ENCODE results near the gene AZI2. TPM values are rescaled to one million over a fixed set of nuclear protein-coding genes. Genes with fewer than 3 reads are reported as not detected.

Gene AZI2
- total RNA-seq, 4 donors from 2014 or later = 48.3 to 87.7 (median 59.1) TPM

- Histone ChIP-seq H3K27ac (peak overlapping the region; percentile 97 to 98 (median 98)), H3K27me3 (no peaks in the 10 kb centered on the region), H3K36me3 (peaks cover 0 to 14% of the 10 kb centered on the region in 2 donors), H3K4me3 (peak overlapping the region; percentile 75 to 80), H3K9me3 (peaks cover 0 to 17% (median 0%) of the 10 kb centered on the region in 3 donors), H3K4me1 (peaks cover 7 to 57% (median 17%) of the 10 kb centered on the region in 3 donors)
- 0 to 1% methylated on average over 11 to 14 of the region's 16 CpGs for WGBS, 2 donors (ENCODE audit: low coverage in 1 of 2)
- ATAC-seq = peak; percentile 88
- no peak for TF ChIP-seq CTCF (IDR thresholded peaks at IDR 0.05)
- TF ChIP-seq POLR2A (IDR thresholded peaks at IDR 0.05) = peak in 1 of 2 donors; percentile 36
- peak; percentile 77 for TF ChIP-seq POLR2AphosphoS5 (IDR thresholded peaks at IDR 0.05)
- TF ChIP-seq EP300 (IDR thresholded peaks at IDR 0.05) = no peak
These were observed 377 bp downstream of the AZI2 start for GRCh38 chr3:28348265-28348628.

- peak overlapping the region; percentile 97 to 98 (median 98) for H3K27ac ChIP-seq
- 24 to 27% methylated on average over 13 to 16 of the region's 16 CpGs for WGBS, 2 donors (ENCODE audit: low coverage in 1 of 2)
- TF ChIP-seq POLR2AphosphoS5 (IDR thresholded peaks at IDR 0.05) (peak; percentile 85), POLR2A (IDR thresholded peaks at IDR 0.05) (no peak)
- peaks cover 0 to 11% (median 0%) of the 10 kb centered on the region in 3 donors for H3K9me3 ChIP-seq
- H3K36me3 ChIP-seq = peaks cover 0 to 8% of the 10 kb centered on the region in 2 donors
- H3K27me3 ChIP-seq = no peaks in the 10 kb centered on the region
- H3K4me1 ChIP-seq = peaks cover 7 to 63% (median 17%) of the 10 kb centered on the region in 3 donors
- peak overlapping the region; percentile 75 to 80 for H3K4me3 ChIP-seq
- ATAC-seq = peak; percentile 6
These were observed 1.0 kb downstream of the AZI2 start for GRCh38 chr3:28347374-28348264.

GRCh38 chr3:28345690-28346089, 2.9 kb downstream of the AZI2 start:
- H3K4me1 ChIP-seq = peaks cover 7 to 73% (median 17%) of the 10 kb centered on the region in 3 donors
- no peak for TF ChIP-seq POLR2AphosphoS5 (IDR thresholded peaks at IDR 0.05)
- TF ChIP-seq POLR2A (IDR thresholded peaks at IDR 0.05) = no peak
- TF ChIP-seq EP300 (IDR thresholded peaks at IDR 0.05) = no peak
- no peak for TF ChIP-seq CTCF (IDR thresholded peaks at IDR 0.05)
- no peaks in the 10 kb centered on the region for H3K9me3 ChIP-seq
- ATAC-seq = no peak
- 100% methylated on average over 1 of the region's 1 CpG for WGBS, 2 donors (ENCODE audit: low coverage in 1 of 2)
- H3K4me3 ChIP-seq = no peak overlapping the region
- H3K36me3 ChIP-seq = no peaks in the 10 kb centered on the region
- no peak overlapping the region for H3K27ac ChIP-seq
- no peaks in the 10 kb centered on the region for H3K27me3 ChIP-seq

GRCh38 chr3:28343144-28343543, 5.5 kb downstream of the AZI2 start:
- ATAC-seq = no peak
- Histone ChIP-seq H3K4me1 (peaks cover 7 to 62% (median 17%) of the 10 kb centered on the region in 3 donors), H3K27ac (peak overlapping the region in 3 of 4 donors; percentile 13 to 41 (median 40)), H3K4me3 (no peak overlapping the region), H3K9me3 (no peaks in the 10 kb centered on the region), H3K36me3 (peaks cover 0 to 19% of the 10 kb centered on the region in 2 donors), H3K27me3 (no peaks in the 10 kb centered on the region)
- TF ChIP-seq POLR2AphosphoS5 (IDR thresholded peaks at IDR 0.05) (no peak), EP300 (IDR thresholded peaks at IDR 0.05) (no peak), CTCF (IDR thresholded peaks at IDR 0.05) (no peak), POLR2A (IDR thresholded peaks at IDR 0.05) (no peak)

GRCh38 chr3:28337230-28337629, 11.4 kb downstream of the AZI2 start:
- H3K27me3 ChIP-seq = no peaks in the 10 kb centered on the region
- H3K9me3 ChIP-seq = no peaks in the 10 kb centered on the region
- TF ChIP-seq POLR2AphosphoS5 (IDR thresholded peaks at IDR 0.05) = no peak
- TF ChIP-seq EP300 (IDR thresholded peaks at IDR 0.05) = no peak
- TF ChIP-seq POLR2A (IDR thresholded peaks at IDR 0.05) = no peak
- no peak for TF ChIP-seq CTCF (IDR thresholded peaks at IDR 0.05)
- H3K27ac ChIP-seq = no peak overlapping the region
- peaks cover 0 to 6% (median 0%) of the 10 kb centered on the region in 3 donors for H3K4me1 ChIP-seq
- ATAC-seq = no peak
- H3K4me3 ChIP-seq = no peak overlapping the region
- peaks cover 0 to 49% of the 10 kb centered on the region in 2 donors for H3K36me3 ChIP-seq
